NT2/D1 (cell line): Measurements from ENCODE around the gene CELF2.
"Not testable (repeated sequence)": the region's sequence is repeated elsewhere in the genome, so short reads cannot be mapped to it uniquely, and the experiment has no call there.

Experiments used
- DNase-seq: peaks from one replicate; pipeline ENCODE4 v3.0.0-alpha.2; 2011; ENCODE audit warnings: low read depth, low spot score
- H3K27me3 ChIP-seq: 2 replicates; pipeline ENCODE4 v1.6.0; 2011; ENCODE audit warnings: mild to moderate bottlenecking; ENCODE audit not compliant: insufficient read length, insufficient read depth
- H3K36me3 ChIP-seq: 2 replicates; pipeline ENCODE4 v1.6.1; 2011; ENCODE audit warnings: mild to moderate bottlenecking, low read length, mixed read lengths; ENCODE audit not compliant: insufficient read depth, insufficient read length
- H3K4me1 ChIP-seq: 2 replicates; pipeline ENCODE4 v1.5.1; 2011; ENCODE audit not compliant: insufficient read depth, insufficient read length
- H3K4me3 ChIP-seq: 2 replicates; pipeline ENCODE4 v1.5.1; 2011; ENCODE audit warnings: low read depth; ENCODE audit not compliant: insufficient read length
- H3K9ac ChIP-seq: 2 replicates; pipeline ENCODE4 v1.6.0; 2011; ENCODE audit warnings: low read depth; ENCODE audit not compliant: insufficient read length
- H3K9me3 ChIP-seq: 2 replicates; pipeline ENCODE4 v1.5.1; 2011; ENCODE audit warnings: mild to moderate bottlenecking, low read length; ENCODE audit not compliant: insufficient read depth
- SUZ12 ChIP-seq: IDR thresholded peaks from 2 replicates; pipeline ENCODE4 v1.6.1; 2011; ENCODE audit not compliant: insufficient read length, insufficient read depth; ENCODE audit errors: extremely low read depth
- YY1 ChIP-seq: IDR thresholded peaks from 2 replicates; pipeline ENCODE4 v1.6.1; 2011; ENCODE audit not compliant: insufficient read length, insufficient read depth
- ZNF274 ChIP-seq: IDR thresholded peaks from 2 replicates; pipeline ENCODE4 v1.6.1; 2011; ENCODE audit warnings: mild to moderate bottlenecking, low read depth, low read length

Gene CELF2

GRCh38 chr10:11344081-11344480 is 326.4 kb downstream of the CELF2 start:
- H3K36me3 ChIP-seq = no peaks in the 10 kb centered on the region
- no peak for TF ChIP-seq ZNF274
- no peak overlapping the region for H3K4me3 ChIP-seq
- no peaks in the 10 kb centered on the region for H3K27me3 ChIP-seq
- H3K9ac ChIP-seq = no peak overlapping the region
- no peak for DNase-seq
- H3K9me3 ChIP-seq = no peaks in the 10 kb centered on the region
- no peaks in the 10 kb centered on the region for H3K4me1 ChIP-seq

- Histone ChIP-seq H3K4me1 (no peaks in the 10 kb centered on the region), H3K27me3 (no peaks in the 10 kb centered on the region), H3K9ac (no peak overlapping the region), H3K36me3 (no peaks in the 10 kb centered on the region), H3K4me3 (no peak overlapping the region), H3K9me3 (no peaks in the 10 kb centered on the region)
- DNase-seq = no peak
- TF ChIP-seq ZNF274 (no peak), YY1 (no peak), SUZ12 (no peak)
Observed at GRCh38 chr10:11344550-11344949, 326.9 kb downstream of the CELF2 start.

- no peak for DNase-seq
Observed at GRCh38 chr10:11345224-11346054, 327.8 kb downstream of the CELF2 start.

GRCh38 chr10:11347580-11347979 is 329.9 kb downstream of the CELF2 start:
- H3K9me3 ChIP-seq, DNase-seq, H3K36me3 ChIP-seq, H3K4me3 ChIP-seq, H3K27me3 ChIP-seq, H3K4me1 ChIP-seq, H3K9ac ChIP-seq: not testable (repeated sequence)

More at GRCh38 chr10:11345224-11346054, 327.8 kb downstream of the CELF2 start:
- no peak for TF ChIP-seq ZNF274
- H3K27me3 ChIP-seq = no peaks in the 10 kb centered on the region
- no peak overlapping the region for H3K9ac ChIP-seq
- H3K4me3 ChIP-seq = no peak overlapping the region
- no peaks in the 10 kb centered on the region for H3K36me3 ChIP-seq
- no peaks in the 10 kb centered on the region for H3K4me1 ChIP-seq
- no peaks in the 10 kb centered on the region for H3K9me3 ChIP-seq

GRCh38 chr10:11351801-11352200 is 334.1 kb downstream of the CELF2 start:
- DNase-seq = no peak
- no peak overlapping the region for H3K4me3 ChIP-seq
- H3K4me1 ChIP-seq = no peaks in the 10 kb centered on the region
- no peak overlapping the region for H3K9ac ChIP-seq
- TF ChIP-seq SUZ12 (no peak), ZNF274 (no peak), YY1 (no peak)
- H3K36me3 ChIP-seq = no peaks in the 10 kb centered on the region
- no peaks in the 10 kb centered on the region for H3K27me3 ChIP-seq
- no peaks in the 10 kb centered on the region for H3K9me3 ChIP-seq

GRCh38 chr10:11353006-11353896 is 335.6 kb downstream of the CELF2 start:
- H3K36me3 ChIP-seq = no peaks in the 10 kb centered on the region
- no peak overlapping the region for H3K9ac ChIP-seq
- H3K9me3 ChIP-seq = no peaks in the 10 kb centered on the region
- DNase-seq = no peak
- TF ChIP-seq YY1 = no peak
- TF ChIP-seq SUZ12 = no peak
- no peak for TF ChIP-seq ZNF274
- H3K27me3 ChIP-seq = no peaks in the 10 kb centered on the region
- H3K4me1 ChIP-seq = no peaks in the 10 kb centered on the region
- no peak overlapping the region for H3K4me3 ChIP-seq

- peaks cover 5% of the 10 kb centered on the region; the same call in 1 of the 2 replicates for H3K9me3 ChIP-seq
- no peaks in the 10 kb centered on the region for H3K27me3 ChIP-seq
- DNase-seq = no peak
- TF ChIP-seq SUZ12 (no peak), YY1 (no peak), ZNF274 (no peak)
- H3K4me1 ChIP-seq = no peaks in the 10 kb centered on the region
- no peak overlapping the region for H3K4me3 ChIP-seq
- no peaks in the 10 kb centered on the region for H3K36me3 ChIP-seq
- H3K9ac ChIP-seq = no peak overlapping the region
Observed at GRCh38 chr10:11354823-11355222, 337.2 kb downstream of the CELF2 start.
